ENCODE results near the gene MS4A10. TPM values are rescaled to one million over a fixed set of nuclear protein-coding genes. Genes with fewer than 3 reads are reported as not detected.
A peak's percentile ranks its signal among the peaks of the same experiment; 100 is the strongest.

Gene MS4A10
- total RNA-seq, 1 donor from 2014 or later, result not detected

- Mint-ChIP-seq H3K4me3 (ENCODE audit: unreplicated experiment) (no peak overlapping the region), H3K27me3 (ENCODE audit: unreplicated experiment) (peaks cover 9% of the 10 kb centered on the region), H3K4me1 (ENCODE audit: low read depth, unreplicated experiment) (peaks cover 7% of the 10 kb centered on the region), H3K9me3 (ENCODE audit: unreplicated experiment) (no peaks in the 10 kb centered on the region), H3K27ac (ENCODE audit: unreplicated experiment) (no peak overlapping the region), H3K36me3 (ENCODE audit: unreplicated experiment) (no peaks in the 10 kb centered on the region)
- no peak for DNase-seq
- TF ChIP-seq CTCF (IDR thresholded peaks at IDR 0.05; ENCODE audit: partially characterized antibody, unreplicated experiment), result no peak
Measured at GRCh38 chr11:60830478-60831142, 45.5 kb downstream of the MS4A10 start.

- Mint-ChIP-seq H3K36me3 (ENCODE audit: unreplicated experiment) (no peaks in the 10 kb centered on the region), H3K4me1 (ENCODE audit: low read depth, unreplicated experiment) (peaks cover 8% of the 10 kb centered on the region), H3K27me3 (ENCODE audit: unreplicated experiment) (peaks cover 9% of the 10 kb centered on the region), H3K9me3 (ENCODE audit: unreplicated experiment) (no peaks in the 10 kb centered on the region), H3K27ac (ENCODE audit: unreplicated experiment) (no peak overlapping the region), H3K4me3 (ENCODE audit: unreplicated experiment) (no peak overlapping the region)
- peak; percentile 85 for DNase-seq
- peak; percentile 93 for TF ChIP-seq CTCF (IDR thresholded peaks at IDR 0.05; ENCODE audit: partially characterized antibody, unreplicated experiment)
Measured at GRCh38 chr11:60831143-60831500, 46.0 kb downstream of the MS4A10 start.

DNA sequence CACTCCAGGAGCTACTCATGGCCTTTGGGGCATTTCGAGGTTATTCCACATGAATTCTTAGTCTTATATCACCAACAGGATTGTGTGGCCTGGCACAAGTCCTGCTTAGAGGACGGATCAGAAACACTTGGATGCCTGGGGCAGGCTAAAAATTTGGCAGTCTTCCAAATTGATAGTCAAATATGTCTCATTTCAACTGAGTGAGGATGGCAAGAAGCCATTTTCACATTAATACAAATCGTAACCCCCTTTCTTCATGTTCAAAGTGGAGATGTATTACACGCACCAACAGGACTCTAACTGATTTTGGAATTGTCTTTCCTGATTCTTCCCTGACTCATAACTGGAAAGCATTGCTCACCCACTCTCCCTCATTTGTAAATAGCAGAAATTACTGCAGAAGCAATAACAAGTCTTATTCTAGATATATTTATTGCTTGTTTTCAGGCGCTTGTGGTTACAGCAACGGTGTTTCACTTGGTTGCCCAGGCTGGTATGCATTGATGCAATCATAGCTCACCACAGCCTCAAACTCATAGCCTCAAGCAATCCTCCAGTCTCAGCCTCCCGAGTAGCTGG lies 46.5 kb downstream of the MS4A10 start:
- Mint-ChIP-seq H3K9me3 (ENCODE audit: unreplicated experiment) (no peaks in the 10 kb centered on the region), H3K27me3 (ENCODE audit: unreplicated experiment) (peaks cover 9% of the 10 kb centered on the region), H3K27ac (ENCODE audit: unreplicated experiment) (no peak overlapping the region), H3K4me3 (ENCODE audit: unreplicated experiment) (no peak overlapping the region), H3K4me1 (ENCODE audit: low read depth, unreplicated experiment) (peaks cover 8% of the 10 kb centered on the region), H3K36me3 (ENCODE audit: unreplicated experiment) (no peaks in the 10 kb centered on the region)
- DNase-seq, result no peak
- no peak for TF ChIP-seq CTCF (IDR thresholded peaks at IDR 0.05; ENCODE audit: partially characterized antibody, unreplicated experiment)

DNA sequence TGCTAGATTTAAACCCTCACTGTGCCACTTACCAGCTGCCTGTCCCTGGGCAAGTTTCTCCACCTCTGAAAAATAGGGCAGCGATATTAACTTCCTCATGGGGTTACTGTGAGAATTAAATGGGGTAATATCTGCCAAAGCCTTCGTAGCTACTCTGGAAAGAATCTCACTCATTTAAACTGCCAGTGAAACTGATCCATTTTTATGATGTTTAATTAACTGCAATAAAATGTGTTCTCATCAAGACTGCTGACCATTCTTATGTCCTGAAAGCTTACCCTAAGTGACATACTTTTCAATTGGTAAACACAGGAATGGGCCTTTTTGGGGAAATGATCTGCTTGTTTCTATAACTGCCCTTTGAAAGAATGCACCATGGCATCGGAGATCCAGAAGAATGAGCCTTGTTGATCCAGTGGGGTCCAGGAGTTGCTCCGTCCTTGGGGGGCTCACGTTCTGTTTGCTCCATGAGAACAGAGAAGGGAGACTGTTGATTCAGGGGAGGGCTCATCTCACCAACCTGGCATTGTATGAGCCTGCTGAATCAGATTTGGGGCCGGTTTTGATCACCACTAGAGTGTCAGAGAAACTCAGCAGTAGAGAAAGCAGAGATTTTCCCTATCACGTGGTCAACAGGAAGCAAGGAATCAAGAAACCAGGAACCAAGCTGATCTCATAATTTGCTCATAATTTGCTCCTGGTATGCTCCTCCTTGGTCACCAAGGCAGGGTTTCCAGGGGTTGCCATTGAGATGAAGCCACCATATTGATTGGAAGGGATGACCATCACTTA lies 49.8 kb downstream of the MS4A10 start:
- TF ChIP-seq CTCF (IDR thresholded peaks at IDR 0.05; ENCODE audit: partially characterized antibody, unreplicated experiment), result no peak
- peaks cover 8% of the 10 kb centered on the region for H3K4me1 Mint-ChIP-seq (ENCODE audit: low read depth, unreplicated experiment)
- H3K27me3 Mint-ChIP-seq (ENCODE audit: unreplicated experiment), result no peaks in the 10 kb centered on the region
- no peaks in the 10 kb centered on the region for H3K36me3 Mint-ChIP-seq (ENCODE audit: unreplicated experiment)
- no peak overlapping the region for H3K27ac Mint-ChIP-seq (ENCODE audit: unreplicated experiment)
- DNase-seq, result no peak
- no peaks in the 10 kb centered on the region for H3K9me3 Mint-ChIP-seq (ENCODE audit: unreplicated experiment)
- no peak overlapping the region for H3K4me3 Mint-ChIP-seq (ENCODE audit: unreplicated experiment)

DNA sequence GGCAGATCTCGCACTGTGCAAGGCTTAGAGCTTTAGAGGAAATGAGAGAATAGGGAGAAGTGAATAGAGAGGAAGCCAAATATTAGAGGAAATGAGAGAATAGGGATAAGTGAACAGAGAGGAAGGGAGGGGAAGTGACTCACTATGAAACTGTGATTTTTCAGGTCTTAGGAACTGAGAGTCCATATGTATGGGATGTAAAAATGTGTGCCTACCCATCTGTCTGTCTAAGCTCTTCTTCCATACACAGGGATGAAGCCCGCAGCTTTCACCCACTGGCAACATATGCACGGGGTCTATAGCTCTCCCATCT lies 50.4 kb downstream of the MS4A10 start:
- DNase-seq, result no peak
- no peak overlapping the region for H3K27ac Mint-ChIP-seq (ENCODE audit: unreplicated experiment)
- H3K4me3 Mint-ChIP-seq (ENCODE audit: unreplicated experiment), result no peak overlapping the region
- no peaks in the 10 kb centered on the region for H3K27me3 Mint-ChIP-seq (ENCODE audit: unreplicated experiment)
- H3K36me3 Mint-ChIP-seq (ENCODE audit: unreplicated experiment), result no peaks in the 10 kb centered on the region
- H3K4me1 Mint-ChIP-seq (ENCODE audit: low read depth, unreplicated experiment), result peaks cover 8% of the 10 kb centered on the region
- no peaks in the 10 kb centered on the region for H3K9me3 Mint-ChIP-seq (ENCODE audit: unreplicated experiment)
- no peak for TF ChIP-seq CTCF (IDR thresholded peaks at IDR 0.05; ENCODE audit: partially characterized antibody, unreplicated experiment)
